ENCODE results near the gene RUSF1.

Gene RUSF1

DNA sequence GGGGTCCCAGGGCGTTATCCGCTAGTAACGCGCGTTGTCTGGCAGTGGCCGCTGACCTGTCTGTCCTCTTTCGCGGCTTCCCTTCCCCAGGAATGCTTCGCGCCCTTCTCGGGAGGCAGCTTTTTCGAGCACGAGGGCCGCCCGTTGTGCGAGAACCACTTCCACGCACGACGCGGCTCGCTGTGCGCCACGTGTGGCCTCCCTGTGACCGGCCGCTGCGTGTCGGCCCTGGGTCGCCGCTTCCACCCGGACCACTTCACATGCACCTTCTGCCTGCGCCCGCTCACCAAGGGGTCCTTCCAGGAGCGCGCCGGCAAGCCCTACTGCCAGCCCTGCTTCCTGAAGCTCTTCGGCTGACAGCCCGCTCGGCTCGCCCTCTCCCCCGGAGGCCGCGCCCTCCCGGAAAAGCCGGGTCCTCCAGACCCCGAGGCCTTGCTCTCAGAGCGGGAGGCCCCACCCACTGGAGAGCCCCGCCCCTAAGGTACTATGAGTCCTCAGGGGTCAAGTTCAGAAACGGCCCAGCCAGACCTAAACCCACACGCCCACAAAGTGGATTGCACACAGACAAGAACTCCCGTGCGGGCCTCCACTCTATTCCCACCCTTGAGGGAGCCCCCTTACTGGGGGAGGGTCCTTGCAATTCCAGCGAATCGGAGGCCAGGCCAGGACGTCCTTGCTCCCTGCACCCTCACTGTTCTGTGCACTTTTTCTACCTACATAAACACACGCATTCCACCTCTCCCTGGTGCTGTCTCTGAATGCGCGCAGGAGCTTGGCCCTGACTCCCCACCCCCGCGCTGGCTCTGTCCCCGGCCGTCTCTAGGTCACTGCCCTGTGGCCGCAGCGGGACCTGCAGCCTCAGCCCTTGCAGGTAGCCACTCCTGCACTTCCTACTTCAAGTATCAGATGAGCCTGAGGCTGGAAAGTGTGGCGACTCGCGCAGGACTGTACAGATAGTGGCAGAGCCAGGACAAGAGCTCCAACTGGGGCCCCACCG, 30.7 kb downstream of the RUSF1 start:
- Histone ChIP-seq H3K27me3 (ENCODE audit: insufficient read depth, insufficient read length) (peaks cover 61% of the 10 kb centered on the region), H3K36me3 (ENCODE audit: insufficient read depth, insufficient read length, low read length) (peaks cover 48% of the 10 kb centered on the region), H3K4me1 (ENCODE audit: insufficient read depth, insufficient read length) (peaks cover 15% of the 10 kb centered on the region), H3K9ac (ENCODE audit: insufficient read length, low read depth) (peak overlapping the region; percentile 88), H3K4me3 (ENCODE audit: insufficient read length, low read depth) (peak overlapping the region; percentile 72), H3K9me3 (ENCODE audit: insufficient read depth, low read length) (no peaks in the 10 kb centered on the region; the same call in 1 of the 2 replicates)
- no peak for TF ChIP-seq YY1 (IDR thresholded peaks at IDR 0.05; ENCODE audit: insufficient read depth, insufficient read length)
- TF ChIP-seq ZNF274 (IDR thresholded peaks at IDR 0.05; ENCODE audit: low read depth, low read length), result no peak; the same call in 1 of the 2 replicates
- no peak for TF ChIP-seq SUZ12 (IDR thresholded peaks at IDR 0.05; ENCODE audit: extremely low read depth, insufficient read depth, insufficient read length)
- DNase-seq (ENCODE audit: low read depth, low spot score), result no peak

DNA sequence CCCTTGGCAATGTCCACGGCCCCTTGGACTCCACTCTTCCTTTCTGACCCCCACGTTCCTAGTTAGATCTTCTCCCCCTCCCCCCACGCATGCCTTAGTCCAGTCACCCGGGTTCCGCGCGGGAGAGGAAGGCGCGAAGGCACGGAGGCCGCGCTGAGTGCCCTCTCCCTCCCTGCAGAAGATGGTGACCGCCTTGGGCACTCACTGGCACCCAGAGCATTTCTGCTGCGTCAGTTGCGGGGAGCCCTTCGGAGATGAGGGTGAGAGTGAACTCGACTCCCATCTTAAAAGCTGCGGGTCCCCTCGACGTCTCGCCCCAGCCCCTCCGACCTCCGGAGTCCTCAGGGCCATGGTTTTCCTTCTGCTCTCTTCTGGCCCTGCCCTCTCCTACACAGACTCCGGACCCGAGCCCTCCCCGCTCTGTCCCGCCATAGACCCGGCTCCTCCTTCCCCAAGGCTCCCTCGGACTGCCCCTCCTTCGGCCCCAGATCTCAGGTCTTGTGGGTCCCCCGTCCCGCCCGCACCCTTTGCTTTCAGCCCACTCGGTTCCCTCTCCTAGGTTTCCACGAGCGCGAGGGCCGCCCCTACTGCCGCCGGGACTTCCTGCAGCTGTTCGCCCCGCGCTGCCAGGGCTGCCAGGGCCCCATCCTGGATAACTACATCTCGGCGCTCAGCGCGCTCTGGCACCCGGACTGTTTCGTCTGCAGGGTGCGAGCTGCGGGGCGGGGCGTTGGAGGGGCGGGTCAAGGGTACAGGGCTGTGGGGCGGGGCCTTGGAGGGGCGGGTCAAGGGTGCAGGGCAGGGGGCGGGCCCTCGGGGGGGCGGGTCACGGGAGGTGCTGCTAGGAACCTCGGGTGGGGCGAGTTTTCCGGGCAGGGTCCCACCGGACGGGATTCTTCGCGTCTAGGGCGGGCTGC, 31.6 kb downstream of the RUSF1 start:
- no peak for DNase-seq (ENCODE audit: low read depth, low spot score)
- Histone ChIP-seq H3K9ac (ENCODE audit: insufficient read length, low read depth) (peak overlapping the region; percentile 88), H3K9me3 (ENCODE audit: insufficient read depth, low read length) (no peaks in the 10 kb centered on the region; the same call in 1 of the 2 replicates), H3K4me1 (ENCODE audit: insufficient read depth, insufficient read length) (peaks cover 15% of the 10 kb centered on the region), H3K27me3 (ENCODE audit: insufficient read depth, insufficient read length) (peaks cover 59% of the 10 kb centered on the region), H3K4me3 (ENCODE audit: insufficient read length, low read depth) (peak overlapping the region; percentile 72), H3K36me3 (ENCODE audit: insufficient read depth, insufficient read length, low read length) (peaks cover 48% of the 10 kb centered on the region)
- TF ChIP-seq YY1 (IDR thresholded peaks at IDR 0.05; ENCODE audit: insufficient read depth, insufficient read length) (no peak), ZNF274 (IDR thresholded peaks at IDR 0.05; ENCODE audit: low read depth, low read length) (no peak), SUZ12 (IDR thresholded peaks at IDR 0.05; ENCODE audit: extremely low read depth, insufficient read depth, insufficient read length) (no peak)

DNA sequence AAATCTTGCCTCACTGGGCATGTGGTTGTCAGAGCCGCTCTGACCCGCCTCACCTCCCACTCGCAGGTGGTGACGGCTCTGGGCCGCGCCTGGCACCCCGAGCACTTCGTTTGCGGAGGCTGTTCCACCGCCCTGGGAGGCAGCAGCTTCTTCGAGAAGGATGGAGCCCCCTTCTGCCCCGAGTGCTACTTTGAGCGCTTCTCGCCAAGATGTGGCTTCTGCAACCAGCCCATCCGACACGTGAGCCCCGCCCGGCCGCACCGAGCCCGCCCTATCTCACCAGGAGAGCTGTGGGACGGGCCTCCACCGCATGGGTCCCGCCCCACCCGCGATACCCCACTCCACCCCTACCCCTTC, 32.3 kb downstream of the RUSF1 start:
- Histone ChIP-seq H3K4me1 (ENCODE audit: insufficient read depth, insufficient read length) (peaks cover 19% of the 10 kb centered on the region), H3K27me3 (ENCODE audit: insufficient read depth, insufficient read length) (peaks cover 54% of the 10 kb centered on the region), H3K9me3 (ENCODE audit: insufficient read depth, low read length) (no peaks in the 10 kb centered on the region; the same call in 1 of the 2 replicates), H3K9ac (ENCODE audit: insufficient read length, low read depth) (peak overlapping the region; percentile 79), H3K36me3 (ENCODE audit: insufficient read depth, insufficient read length, low read length) (peaks cover 48% of the 10 kb centered on the region), H3K4me3 (ENCODE audit: insufficient read length, low read depth) (peak overlapping the region; percentile 65)
- no peak for TF ChIP-seq SUZ12 (IDR thresholded peaks at IDR 0.05; ENCODE audit: extremely low read depth, insufficient read depth, insufficient read length)
- TF ChIP-seq YY1 (IDR thresholded peaks at IDR 0.05; ENCODE audit: insufficient read depth, insufficient read length), result no peak
- no peak for TF ChIP-seq ZNF274 (IDR thresholded peaks at IDR 0.05; ENCODE audit: low read depth, low read length)
- no peak for DNase-seq (ENCODE audit: low read depth, low spot score)

DNA sequence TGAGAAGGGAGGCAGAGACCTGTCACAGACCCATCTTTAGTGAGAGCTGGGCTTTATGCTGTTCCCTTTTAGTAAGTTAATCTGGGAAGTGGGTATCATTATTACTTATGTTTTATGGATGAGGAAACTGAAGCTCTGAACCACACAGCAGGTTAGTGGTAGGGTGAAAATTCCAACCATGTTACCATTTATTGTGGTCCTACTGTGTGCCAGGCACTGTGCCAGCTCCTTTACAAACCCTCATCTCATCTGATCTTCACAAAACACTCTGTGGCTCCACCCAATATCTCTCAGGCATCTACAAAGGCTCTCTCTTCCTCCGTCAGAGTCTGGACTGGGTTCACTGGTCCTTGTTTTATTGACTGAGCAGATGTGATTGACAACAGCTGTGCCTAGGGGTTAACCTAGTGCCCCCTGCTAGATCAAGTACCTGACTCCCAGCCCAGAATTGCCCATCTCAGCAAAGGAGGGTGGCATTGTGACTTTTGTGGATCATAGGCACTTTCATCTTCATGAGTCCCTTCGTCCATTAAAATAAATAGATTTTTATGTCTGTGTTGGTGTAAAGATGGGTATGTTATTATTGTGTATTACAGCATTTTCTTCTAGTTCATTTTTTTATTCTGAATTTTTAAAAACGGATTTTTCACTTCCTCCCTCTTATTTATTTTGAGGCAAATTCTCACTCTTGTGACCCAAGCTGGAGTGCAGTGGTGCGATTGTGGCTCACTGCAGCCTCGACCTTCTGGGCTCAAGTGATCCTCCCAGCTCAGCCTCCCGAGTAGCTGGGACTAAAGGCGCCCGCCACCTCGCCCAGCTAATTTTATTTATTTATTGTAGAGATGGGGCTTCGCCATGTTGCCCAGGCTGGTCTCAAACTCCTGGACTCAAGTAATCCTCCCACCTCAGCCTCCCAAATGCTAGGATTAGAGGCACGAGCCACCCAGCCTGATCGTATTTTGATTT, 33.1 kb downstream of the RUSF1 start:
- H3K4me3 ChIP-seq (ENCODE audit: insufficient read length, low read depth), result no peak overlapping the region
- peaks cover 49% of the 10 kb centered on the region for H3K27me3 ChIP-seq (ENCODE audit: insufficient read depth, insufficient read length)
- TF ChIP-seq YY1 (IDR thresholded peaks at IDR 0.05; ENCODE audit: insufficient read depth, insufficient read length) (no peak), SUZ12 (IDR thresholded peaks at IDR 0.05; ENCODE audit: extremely low read depth, insufficient read depth, insufficient read length) (no peak), ZNF274 (IDR thresholded peaks at IDR 0.05; ENCODE audit: low read depth, low read length) (no peak)
- peaks cover 48% of the 10 kb centered on the region for H3K36me3 ChIP-seq (ENCODE audit: insufficient read depth, insufficient read length, low read length)
- peaks cover 19% of the 10 kb centered on the region for H3K4me1 ChIP-seq (ENCODE audit: insufficient read depth, insufficient read length)
- H3K9ac ChIP-seq (ENCODE audit: insufficient read length, low read depth), result no peak overlapping the region
- no peaks in the 10 kb centered on the region; the same call in 1 of the 2 replicates for H3K9me3 ChIP-seq (ENCODE audit: insufficient read depth, low read length)
- DNase-seq (ENCODE audit: low read depth, low spot score), result no peak

DNA sequence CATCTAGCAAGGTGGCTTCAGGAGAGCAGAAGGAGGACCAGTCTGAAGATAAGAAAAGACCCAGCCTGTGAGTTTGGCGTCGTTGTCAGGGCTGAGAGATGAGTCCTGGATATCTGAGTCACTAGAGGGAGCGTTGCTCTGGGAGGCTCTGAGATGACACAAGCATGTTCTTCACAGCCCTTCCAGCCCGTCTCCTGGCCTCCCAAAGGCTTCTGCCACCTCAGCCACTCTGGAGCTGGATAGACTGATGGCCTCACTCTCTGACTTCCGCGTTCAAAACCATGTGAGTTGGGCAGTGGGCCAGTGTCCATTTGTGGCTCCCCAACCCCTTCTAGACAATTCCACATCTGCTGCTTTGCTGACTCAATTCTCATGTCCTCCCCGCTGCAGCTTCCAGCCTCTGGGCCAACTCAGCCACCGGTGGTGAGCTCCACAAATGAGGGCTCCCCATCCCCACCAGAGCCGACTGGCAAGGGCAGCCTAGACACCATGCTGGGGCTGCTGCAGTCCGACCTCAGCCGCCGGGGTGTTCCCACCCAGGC, 33.9 kb downstream of the RUSF1 start:
- DNase-seq (ENCODE audit: low read depth, low spot score), result no peak
- Histone ChIP-seq H3K27me3 (ENCODE audit: insufficient read depth, insufficient read length) (peaks cover 41% of the 10 kb centered on the region), H3K4me3 (ENCODE audit: insufficient read length, low read depth) (no peak overlapping the region), H3K4me1 (ENCODE audit: insufficient read depth, insufficient read length) (peaks cover 19% of the 10 kb centered on the region), H3K9me3 (ENCODE audit: insufficient read depth, low read length) (no peaks in the 10 kb centered on the region; the same call in 1 of the 2 replicates), H3K9ac (ENCODE audit: insufficient read length, low read depth) (no peak overlapping the region), H3K36me3 (ENCODE audit: insufficient read depth, insufficient read length, low read length) (peaks cover 46% of the 10 kb centered on the region)
- TF ChIP-seq YY1 (IDR thresholded peaks at IDR 0.05; ENCODE audit: insufficient read depth, insufficient read length) (no peak), ZNF274 (IDR thresholded peaks at IDR 0.05; ENCODE audit: low read depth, low read length) (no peak), SUZ12 (IDR thresholded peaks at IDR 0.05; ENCODE audit: extremely low read depth, insufficient read depth, insufficient read length) (no peak)
